Stimulated activated CD8-positive, alpha-beta memory T cell treated with anti-CD3 and anti-CD28 coated beads, Interleukin-12 subunit alpha, Interleukin-12 subunit beta, amount 100 ng/mL, for 24 hours (primary cell): ENCODE measurements around the gene OR6F1.
"Not testable (repeated sequence)": the region's sequence is repeated elsewhere in the genome, so short reads cannot be mapped to it uniquely, and the experiment has no call there.

Experiments
- DNase-seq: peaks from one replicate; pipeline ENCODE4 v3.0.0-alpha.2; 2020; ENCODE audit errors: extremely low read depth

Gene OR6F1

GRCh38 chr1:247716546-247716945 lies at the start of gene OR6F1:
Gene OR6F1 (minus strand): TSS chr1:247716646. CDS start chr1:247712755, 3,891 bp downstream.
- DNase-seq: no peak

- no peak for DNase-seq
These were observed 44.0 kb upstream of the OR6F1 start, which contains the start of gene OR1C1 for GRCh38 chr1:247760456-247760855. Gene OR1C1 (minus strand): TSS chr1:247760556. CDS start chr1:247758406, 2,150 bp downstream.

GRCh38 chr1:247754311-247754710 lies 37.9 kb upstream of the OR6F1 start:
- DNase-seq: not testable (repeated sequence)

- no peak for DNase-seq
These were observed 33.4 kb upstream of the OR6F1 start for GRCh38 chr1:247749870-247750269.

GRCh38 chr1:247748041-247748440 lies 31.6 kb upstream of the OR6F1 start, which contains the start of gene OR14A2:
Gene OR14A2 (minus strand): TSS chr1:247748141.
- DNase-seq: no peak

- no peak for DNase-seq
These were observed 31.2 kb upstream of the OR6F1 start for GRCh38 chr1:247747616-247748015.

DNA sequence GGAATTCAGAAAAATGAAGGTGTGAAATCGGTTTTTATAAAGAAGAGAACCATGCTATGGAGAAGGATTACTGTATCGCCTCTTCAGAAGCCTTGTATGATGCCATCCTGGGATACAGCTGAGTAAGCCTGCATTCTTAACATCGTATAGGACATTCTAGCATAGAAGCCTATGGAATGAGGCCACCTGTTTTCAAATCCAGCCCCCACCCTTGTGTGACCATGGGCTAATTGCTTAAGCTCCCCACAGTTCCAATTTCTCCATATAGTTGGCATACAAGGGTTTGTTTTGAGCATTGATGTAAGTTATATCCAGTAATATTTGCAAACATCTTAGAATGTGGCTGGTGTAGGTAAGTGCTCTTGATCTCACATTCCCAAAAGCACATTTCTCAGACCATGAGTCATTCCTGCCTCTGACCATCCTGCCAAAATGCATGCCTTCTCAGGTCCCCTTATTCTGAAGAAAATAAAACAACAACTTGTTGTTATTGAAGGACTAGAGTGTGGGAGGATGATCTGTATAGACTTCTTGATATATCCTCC lies 30.0 kb upstream of the OR6F1 start:
- DNase-seq: no peak

DNA sequence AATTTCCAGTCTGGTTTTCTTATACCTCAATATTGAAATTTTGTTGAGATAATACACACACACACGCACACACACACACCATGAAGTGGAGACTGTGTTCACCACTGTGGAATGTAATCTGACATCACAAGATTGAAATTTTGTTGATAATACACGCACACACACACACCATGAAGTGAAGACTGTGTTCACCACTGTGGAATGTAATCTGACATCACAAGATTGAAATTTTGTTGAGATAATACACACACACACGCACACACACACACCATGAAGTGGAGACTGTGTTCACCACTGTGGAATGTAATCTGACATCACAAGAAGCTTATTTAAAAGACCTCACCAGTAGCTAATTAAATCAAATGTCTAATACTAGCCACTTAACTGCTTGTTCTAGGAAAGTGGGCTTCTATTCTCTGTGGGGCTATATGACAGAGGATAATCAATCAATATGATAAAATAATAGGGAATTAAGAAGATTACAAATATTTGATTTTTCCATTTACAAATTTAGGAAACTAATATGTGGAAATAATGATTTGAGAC lies 25.8 kb upstream of the OR6F1 start:
- DNase-seq: not testable (repeated sequence)

DNA sequence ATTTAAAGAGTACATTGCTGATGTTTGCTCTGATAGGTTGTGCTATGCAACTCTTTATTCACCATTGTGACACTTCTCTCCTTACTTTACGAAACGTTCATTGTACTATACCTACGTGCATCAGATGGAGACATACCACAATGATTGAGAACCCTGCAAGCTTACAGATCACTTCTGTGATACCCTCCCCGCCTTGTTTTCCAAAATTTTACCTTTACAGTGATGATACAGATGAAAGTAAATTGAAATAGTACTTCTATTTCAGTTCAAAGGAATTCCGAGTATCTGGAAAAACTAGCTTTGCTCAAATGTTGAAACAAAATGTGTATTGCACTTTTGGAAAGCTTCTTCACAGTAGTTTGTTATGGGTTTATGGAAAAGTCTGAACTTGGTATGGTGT lies 25.3 kb upstream of the OR6F1 start:
- no peak for DNase-seq

DNA sequence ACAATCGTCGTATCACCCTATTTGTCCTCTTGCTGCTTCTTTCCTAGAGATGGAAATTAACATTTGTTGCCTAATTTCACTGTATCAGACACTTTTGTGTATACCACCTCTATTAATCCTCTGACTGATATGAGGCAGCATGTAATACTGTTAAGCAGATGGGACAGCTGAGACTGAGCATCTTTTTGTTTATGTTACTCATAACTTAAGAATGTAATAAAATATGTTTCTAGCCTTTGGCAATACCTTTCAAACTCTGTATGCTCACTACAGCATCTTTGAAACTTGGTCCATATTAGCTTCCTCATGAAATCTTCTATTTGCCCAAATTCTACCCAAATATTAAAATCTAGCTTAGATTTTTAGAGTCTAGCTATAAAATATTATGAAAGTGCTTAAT lies 24.3 kb upstream of the OR6F1 start:
- DNase-seq: no peak

- DNase-seq: no peak
These were observed 21.9 kb upstream of the OR6F1 start, which contains the start of gene OR14K1 for GRCh38 chr1:247738315-247738714. Gene OR14K1 (plus strand): TSS chr1:247738615. CDS start chr1:247738615, 0 bp downstream.

- no peak for DNase-seq
These were observed 4.8 kb upstream of the OR6F1 start for GRCh38 chr1:247721222-247721621.

- no peak for DNase-seq
These were observed 2.7 kb downstream of the OR6F1 start for GRCh38 chr1:247713753-247714152.

DNA sequence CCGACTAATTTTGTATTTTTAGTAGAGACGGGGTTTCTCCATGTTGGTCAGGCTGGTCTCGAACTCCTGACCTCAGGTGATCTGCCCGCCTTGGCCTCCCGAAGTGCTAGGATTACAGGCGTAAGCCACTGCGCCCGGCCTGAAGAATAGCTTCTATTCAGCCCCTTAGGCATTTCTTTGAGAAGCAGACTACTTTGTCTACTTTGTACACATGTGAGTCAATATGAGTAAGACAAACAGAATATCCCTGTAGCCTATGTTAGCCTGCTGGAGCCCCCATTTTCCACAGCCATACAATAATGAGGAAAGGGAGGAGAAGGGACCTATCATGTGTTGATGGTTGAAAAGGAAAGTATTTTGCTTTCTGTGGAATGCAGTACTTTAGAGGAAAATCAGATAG lies 5.8 kb downstream of the OR6F1 start:
- DNase-seq: not testable (repeated sequence)

- no peak for DNase-seq
These were observed 15.1 kb downstream of the OR6F1 start for GRCh38 chr1:247701338-247701737.

DNA sequence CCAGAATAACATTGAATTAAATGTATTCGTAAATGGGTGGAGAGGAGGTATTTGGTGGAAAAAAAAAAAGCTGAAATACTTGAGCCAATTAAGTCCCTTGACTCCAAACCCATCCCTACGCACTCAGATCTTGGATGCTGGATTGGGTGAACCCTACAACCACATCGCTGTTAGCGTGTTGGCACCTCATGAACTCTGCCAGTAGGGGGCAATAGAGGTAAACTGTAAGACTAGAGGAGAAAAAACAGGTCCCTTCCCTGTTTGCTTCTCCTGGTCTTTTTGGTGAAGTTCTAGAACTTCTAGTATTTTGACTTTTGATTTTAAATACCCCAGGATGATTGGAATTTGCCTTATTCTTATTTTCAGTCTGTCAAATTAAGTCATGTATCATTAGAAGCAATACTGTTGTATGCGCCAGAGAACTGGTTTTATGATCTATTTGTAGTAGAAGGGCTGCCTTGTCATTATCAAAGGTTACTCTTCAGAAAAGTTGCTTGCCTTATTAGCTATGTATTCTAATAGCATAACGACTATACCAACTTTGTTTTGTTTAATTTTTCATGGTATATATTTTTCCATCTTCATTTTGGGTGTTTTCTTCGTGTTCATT lies 35.1 kb downstream of the OR6F1 start:
- no peak for DNase-seq

DNA sequence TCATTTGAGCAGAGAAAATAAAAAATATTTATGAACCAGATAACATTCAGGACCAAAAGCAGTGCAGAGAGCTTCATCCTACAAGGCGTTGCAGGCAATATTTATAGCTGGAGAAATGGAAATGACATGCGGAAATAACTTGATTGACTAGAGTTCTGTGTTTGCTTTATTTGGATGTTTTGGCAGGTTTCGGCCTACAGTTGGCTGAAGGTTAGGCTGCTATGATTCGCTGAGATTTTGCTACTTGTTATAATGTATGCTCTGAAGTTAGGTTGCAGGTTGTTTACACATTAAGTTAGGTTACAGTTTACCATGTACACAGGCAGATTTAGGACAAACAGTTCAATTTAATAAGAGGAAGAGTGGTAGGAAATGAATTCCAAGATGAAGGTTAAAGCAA lies 36.3 kb downstream of the OR6F1 start:
- no peak for DNase-seq

DNA sequence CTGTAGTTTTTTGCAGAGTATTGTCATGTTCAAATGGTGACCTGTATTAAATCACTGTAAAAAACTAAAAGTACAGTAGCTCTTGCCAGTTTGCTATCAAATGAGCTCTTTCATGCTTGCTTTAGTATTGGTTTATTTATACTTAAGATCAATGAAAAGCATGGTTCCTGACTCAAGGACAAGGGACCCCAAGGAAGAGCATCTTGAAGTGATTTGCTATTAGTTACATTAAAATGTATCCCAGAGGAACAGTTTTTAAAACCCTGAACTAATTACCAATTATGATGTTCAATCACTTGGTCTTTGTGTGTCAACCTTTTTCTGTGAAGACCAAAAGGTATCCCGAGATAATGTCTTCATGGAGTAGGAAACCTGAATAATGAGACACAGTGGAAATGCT lies 36.8 kb downstream of the OR6F1 start, which contains the start of gene OR13G1:
Gene OR13G1, minus strand, starts transcription at position 101 of the 400 bp plus-strand sequence. CDS start 6,698 bp downstream, outside the sequence.
- no peak for DNase-seq

DNA sequence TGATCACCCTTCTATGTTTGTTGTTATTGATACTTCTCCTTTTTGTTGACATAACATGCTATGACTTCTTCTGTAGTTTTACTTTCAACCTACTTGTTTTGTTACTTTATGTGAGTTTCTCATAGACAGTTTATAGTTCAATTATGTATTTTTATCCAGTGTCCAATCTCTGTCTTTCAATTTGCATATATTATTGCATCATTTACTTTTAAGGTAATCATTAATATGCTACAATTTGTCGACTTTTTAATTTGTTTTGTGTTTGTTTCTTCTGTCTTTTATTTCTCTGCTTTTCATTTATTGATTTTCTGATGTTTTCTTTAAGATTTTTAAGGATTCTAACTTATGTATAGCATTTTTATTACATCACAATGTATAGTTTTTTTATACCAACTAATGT lies 47.2 kb downstream of the OR6F1 start:
- DNase-seq: no peak
